ENCODE results near the gene KLK10.

The KLK10 gene

DNA sequence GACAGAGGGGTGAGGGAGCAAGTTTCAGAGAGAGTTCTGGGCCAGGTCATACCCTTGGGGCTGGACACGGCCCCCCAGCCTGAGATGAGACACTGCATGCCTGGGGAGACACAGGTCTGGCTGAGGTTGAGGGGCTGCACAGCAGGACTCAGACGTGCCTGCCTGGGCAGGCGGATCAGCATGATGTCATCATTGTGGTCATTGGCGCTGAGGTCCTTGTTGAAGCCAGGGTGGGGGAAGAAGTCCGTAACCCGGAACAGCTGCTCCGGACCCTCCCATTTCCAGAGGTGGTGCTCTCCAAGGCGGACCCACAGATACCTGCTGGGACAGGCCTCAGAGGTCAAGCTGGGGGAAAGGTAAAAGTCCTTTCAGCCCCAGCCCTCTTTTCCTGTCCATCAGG is 13.1 kb downstream of the KLK10 start:
- TF ChIP-seq SPI1 (IDR thresholded peaks at IDR 0.05; ENCODE audit: low read depth, low read length) (no peak), POLR2A (IDR thresholded peaks at IDR 0.05; ENCODE audit: low read depth, low read length) (no peak), POLR2AphosphoS5 (IDR thresholded peaks at IDR 0.05; ENCODE audit: low read depth, low read length) (no peak), PAX5 (IDR thresholded peaks at IDR 0.05; ENCODE audit: insufficient read depth, low read length, severe bottlenecking) (no peak), POU2F2 (IDR thresholded peaks at IDR 0.05; ENCODE audit: low read depth, low read length) (no peak), TAF1 (IDR thresholded peaks at IDR 0.05; ENCODE audit: low read depth, low read length) (no peak)
- DNase-seq (ENCODE audit: insufficient read length, low spot score) (no peak), FAIRE-seq (no peak)

DNA sequence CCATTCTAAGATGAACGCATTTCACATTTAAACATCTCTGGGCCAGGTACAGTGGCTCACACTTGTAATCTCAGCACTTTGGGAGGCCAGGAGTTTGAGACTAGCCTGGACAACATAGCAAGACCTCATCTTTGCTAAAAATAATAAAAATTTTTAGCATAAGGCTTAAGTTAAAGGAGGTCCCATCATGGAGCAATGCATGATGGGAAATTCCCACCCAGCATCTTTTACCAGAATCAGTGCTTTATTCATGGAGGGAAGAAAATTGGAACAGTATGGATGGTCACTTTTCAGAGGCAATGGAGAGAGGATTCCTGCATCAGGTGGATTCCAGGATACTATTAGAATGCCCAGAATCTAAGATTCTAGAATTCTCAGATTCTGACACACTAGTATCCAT is 14.3 kb downstream of the KLK10 start:
- FAIRE-seq, result no peak
- no peak for TF ChIP-seq SPI1 (IDR thresholded peaks at IDR 0.05; ENCODE audit: low read depth, low read length)
- no peak for TF ChIP-seq TAF1 (IDR thresholded peaks at IDR 0.05; ENCODE audit: low read depth, low read length)
- no peak for TF ChIP-seq POLR2AphosphoS5 (IDR thresholded peaks at IDR 0.05; ENCODE audit: low read depth, low read length)
- no peak for TF ChIP-seq PAX5 (IDR thresholded peaks at IDR 0.05; ENCODE audit: insufficient read depth, low read length, severe bottlenecking)
- no peak for TF ChIP-seq POLR2A (IDR thresholded peaks at IDR 0.05; ENCODE audit: low read depth, low read length)
- no peak for TF ChIP-seq POU2F2 (IDR thresholded peaks at IDR 0.05; ENCODE audit: low read depth, low read length)

DNA sequence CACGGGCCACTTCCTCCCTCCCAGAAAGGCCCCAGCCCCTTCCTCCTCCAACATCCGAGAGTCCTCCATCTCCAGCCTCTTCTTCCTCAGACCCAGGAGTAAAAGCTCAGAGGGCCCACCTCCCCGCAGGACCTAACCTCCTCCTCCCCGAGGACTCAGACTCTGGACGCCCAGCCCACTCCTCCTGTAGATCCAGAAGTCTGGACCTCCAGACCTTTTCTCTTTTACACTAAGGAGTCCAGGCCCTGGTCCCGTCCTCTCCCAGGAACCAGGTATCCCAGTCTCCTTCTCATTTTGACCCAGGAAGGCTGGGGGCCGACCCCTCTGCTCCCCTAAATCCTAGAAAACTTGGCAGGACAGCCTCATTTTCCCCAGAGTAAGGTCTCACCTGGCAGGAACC is 16.2 kb downstream of the KLK10 start:
- FAIRE-seq, result no peak
- no peak for TF ChIP-seq PAX5 (IDR thresholded peaks at IDR 0.05; ENCODE audit: insufficient read depth, low read length, severe bottlenecking)
- no peak for TF ChIP-seq POLR2AphosphoS5 (IDR thresholded peaks at IDR 0.05; ENCODE audit: low read depth, low read length)
- no peak for TF ChIP-seq POLR2A (IDR thresholded peaks at IDR 0.05; ENCODE audit: low read depth, low read length)
- no peak for TF ChIP-seq TAF1 (IDR thresholded peaks at IDR 0.05; ENCODE audit: low read depth, low read length)
- no peak for TF ChIP-seq SPI1 (IDR thresholded peaks at IDR 0.05; ENCODE audit: low read depth, low read length)
- TF ChIP-seq POU2F2 (IDR thresholded peaks at IDR 0.05; ENCODE audit: low read depth, low read length), result no peak
- DNase-seq (ENCODE audit: insufficient read length, low spot score), result no peak

More for the DNA sequence above, 14.3 kb downstream of the KLK10 start:
- no peak for DNase-seq (ENCODE audit: insufficient read length, low spot score)

DNA sequence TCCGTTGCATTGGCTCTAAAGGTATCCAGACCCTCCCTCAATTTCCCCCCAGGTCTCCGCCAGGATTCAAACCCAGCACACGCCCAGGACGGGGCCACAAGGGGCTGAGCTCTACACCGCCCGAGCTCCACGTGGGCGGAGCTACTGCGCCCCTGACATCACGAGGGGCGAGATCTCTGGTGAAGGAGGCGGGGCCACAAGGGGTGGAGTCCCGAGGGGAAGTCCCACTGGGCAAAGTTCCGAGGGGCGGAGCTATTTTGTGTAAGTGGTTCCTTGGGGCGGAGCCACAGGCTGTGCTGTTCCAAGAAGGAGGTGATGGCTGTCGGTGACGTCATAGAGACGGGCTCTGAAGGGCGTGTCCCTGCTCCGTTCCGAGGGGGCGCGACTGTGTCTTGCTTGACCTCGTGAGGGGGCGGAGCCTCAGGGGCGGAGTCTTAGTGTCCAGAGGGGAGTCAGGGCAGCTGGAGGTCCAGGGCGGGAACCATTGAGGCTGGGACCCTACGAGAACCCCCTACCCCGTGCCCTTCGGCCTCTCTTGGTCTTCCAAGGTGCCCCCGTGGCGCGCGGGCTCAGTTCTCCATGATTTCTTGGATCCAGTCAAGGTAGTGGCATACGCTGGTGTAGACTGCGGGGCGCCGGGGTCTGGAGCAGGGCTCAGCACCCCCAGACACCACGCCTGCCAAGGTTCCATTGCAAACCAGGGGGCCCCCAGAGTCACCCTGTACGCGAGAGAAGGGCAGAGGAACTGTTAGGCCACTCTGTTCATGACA is 16.8 kb downstream of the KLK10 start:
- FAIRE-seq (no peak), DNase-seq (ENCODE audit: insufficient read length, low spot score) (no peak)
- TF ChIP-seq SPI1 (IDR thresholded peaks at IDR 0.05; ENCODE audit: low read depth, low read length) (no peak), POLR2AphosphoS5 (IDR thresholded peaks at IDR 0.05; ENCODE audit: low read depth, low read length) (no peak), TAF1 (IDR thresholded peaks at IDR 0.05; ENCODE audit: low read depth, low read length) (no peak), PAX5 (IDR thresholded peaks at IDR 0.05; ENCODE audit: insufficient read depth, low read length, severe bottlenecking) (no peak)

DNA sequence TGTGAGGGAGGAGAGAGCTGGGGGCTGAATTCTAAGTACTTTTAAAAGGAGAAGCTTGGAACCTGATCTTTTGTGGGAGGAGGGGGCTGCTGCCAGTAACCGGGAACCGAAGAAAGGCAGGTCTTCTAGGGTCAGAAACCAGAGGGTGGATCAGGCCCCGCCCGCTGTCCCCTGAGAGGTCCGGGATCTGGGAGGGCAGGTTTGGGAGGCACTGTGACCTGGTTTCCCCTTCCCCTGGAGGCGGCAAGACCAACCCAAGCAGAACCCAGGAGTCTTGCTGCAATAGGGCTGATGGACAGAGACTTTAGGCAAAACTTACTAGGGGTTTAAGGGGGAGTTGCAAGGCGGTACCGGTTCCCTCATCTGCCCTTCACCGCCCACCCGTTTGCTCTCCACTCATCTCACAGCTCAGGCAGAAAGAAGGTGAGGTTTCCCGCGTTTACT is 17.4 kb downstream of the KLK10 start:
- TF ChIP-seq POU2F2 (IDR thresholded peaks at IDR 0.05; ENCODE audit: low read depth, low read length) (no peak), TAF1 (IDR thresholded peaks at IDR 0.05; ENCODE audit: low read depth, low read length) (no peak), POLR2AphosphoS5 (IDR thresholded peaks at IDR 0.05; ENCODE audit: low read depth, low read length) (no peak), PAX5 (IDR thresholded peaks at IDR 0.05; ENCODE audit: insufficient read depth, low read length, severe bottlenecking) (no peak), SPI1 (IDR thresholded peaks at IDR 0.05; ENCODE audit: low read depth, low read length) (no peak)
- FAIRE-seq, result no peak
- DNase-seq (ENCODE audit: insufficient read length, low spot score), result no peak

DNA sequence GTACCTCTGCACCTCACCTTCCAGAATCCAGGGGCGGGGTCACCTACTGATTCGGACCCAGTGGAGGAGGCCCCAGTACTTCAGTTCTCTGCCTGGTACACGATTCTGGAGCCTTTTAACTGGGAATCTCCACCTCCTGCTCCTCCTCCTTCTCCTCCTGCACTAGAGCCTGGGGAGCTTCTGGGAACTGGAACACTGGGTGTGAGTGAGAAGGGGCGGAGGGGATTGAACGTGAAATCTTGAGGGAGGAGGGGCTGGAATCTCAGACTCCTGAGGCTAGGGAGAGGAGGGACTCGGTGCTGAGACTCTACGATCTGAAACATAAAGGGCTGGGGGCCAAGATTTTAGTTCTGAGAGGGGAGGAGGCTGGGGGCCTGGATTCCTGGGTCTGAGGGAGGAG is 18.0 kb downstream of the KLK10 start, which contains the start of gene KLK8:
KLK8 (minus strand) TSS at position 90 of the 400 bp plus-strand sequence. CDS start 437 bp downstream, outside the sequence.
- FAIRE-seq, result no peak
- no peak for TF ChIP-seq TAF1 (IDR thresholded peaks at IDR 0.05; ENCODE audit: low read depth, low read length)
- TF ChIP-seq PAX5 (IDR thresholded peaks at IDR 0.05; ENCODE audit: insufficient read depth, low read length, severe bottlenecking), result no peak
- TF ChIP-seq POLR2A (IDR thresholded peaks at IDR 0.05; ENCODE audit: low read depth, low read length), result no peak
- TF ChIP-seq SPI1 (IDR thresholded peaks at IDR 0.05; ENCODE audit: low read depth, low read length), result no peak
- TF ChIP-seq POU2F2 (IDR thresholded peaks at IDR 0.05; ENCODE audit: low read depth, low read length), result no peak
- no peak for TF ChIP-seq POLR2AphosphoS5 (IDR thresholded peaks at IDR 0.05; ENCODE audit: low read depth, low read length)
- DNase-seq (ENCODE audit: insufficient read length, low spot score), result no peak

DNA sequence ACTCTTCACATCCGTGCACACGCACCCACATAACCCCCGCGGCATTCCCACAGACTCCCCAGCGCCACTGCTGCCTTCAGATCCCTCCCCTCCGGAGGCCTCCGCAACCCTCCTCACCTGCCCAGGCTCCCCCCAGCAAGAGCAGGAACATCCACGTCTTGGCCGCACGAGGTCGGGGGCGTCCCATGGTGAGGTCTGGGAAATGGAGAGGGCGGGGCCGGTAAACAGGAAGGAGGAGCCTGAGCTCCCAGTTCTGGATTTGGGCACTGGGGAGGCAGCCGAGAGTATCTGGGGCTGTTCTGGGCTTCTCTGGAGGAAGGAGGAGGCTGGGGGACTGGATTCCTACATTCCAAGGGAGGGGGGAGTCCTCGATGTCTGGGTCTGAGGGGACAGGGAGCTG is 18.5 kb downstream of the KLK10 start:
- DNase-seq (ENCODE audit: insufficient read length, low spot score), result no peak
- FAIRE-seq, result no peak
- no peak for TF ChIP-seq PAX5 (IDR thresholded peaks at IDR 0.05; ENCODE audit: insufficient read depth, low read length, severe bottlenecking)
- no peak for TF ChIP-seq POLR2A (IDR thresholded peaks at IDR 0.05; ENCODE audit: low read depth, low read length)
- TF ChIP-seq TAF1 (IDR thresholded peaks at IDR 0.05; ENCODE audit: low read depth, low read length), result no peak
- TF ChIP-seq SPI1 (IDR thresholded peaks at IDR 0.05; ENCODE audit: low read depth, low read length), result no peak
- no peak for TF ChIP-seq POU2F2 (IDR thresholded peaks at IDR 0.05; ENCODE audit: low read depth, low read length)
- TF ChIP-seq POLR2AphosphoS5 (IDR thresholded peaks at IDR 0.05; ENCODE audit: low read depth, low read length), result no peak

DNA sequence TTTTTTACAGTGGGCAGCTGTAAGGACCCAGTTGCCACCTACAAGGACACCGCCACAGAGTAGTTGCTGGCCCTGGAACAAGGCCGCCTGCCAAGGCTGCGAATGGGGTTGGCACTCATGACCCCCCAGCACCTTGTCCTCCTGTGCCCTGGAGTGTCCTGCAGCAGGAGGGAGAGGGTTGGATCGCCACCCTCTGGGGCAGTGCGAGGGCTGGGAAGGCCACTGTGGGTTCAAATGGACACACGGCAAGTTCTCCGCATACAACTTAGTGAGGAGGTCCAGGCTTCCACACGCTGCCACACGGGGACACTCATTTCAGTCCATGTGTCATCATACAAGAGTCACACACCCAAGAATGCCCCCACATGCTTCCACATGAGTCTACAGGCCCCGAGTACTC is 19.1 kb downstream of the KLK10 start:
- no peak for FAIRE-seq
- no peak for DNase-seq (ENCODE audit: insufficient read length, low spot score)
- TF ChIP-seq SPI1 (IDR thresholded peaks at IDR 0.05; ENCODE audit: low read depth, low read length) (no peak), TAF1 (IDR thresholded peaks at IDR 0.05; ENCODE audit: low read depth, low read length) (no peak), PAX5 (IDR thresholded peaks at IDR 0.05; ENCODE audit: insufficient read depth, low read length, severe bottlenecking) (no peak), POU2F2 (IDR thresholded peaks at IDR 0.05; ENCODE audit: low read depth, low read length) (no peak)

DNA sequence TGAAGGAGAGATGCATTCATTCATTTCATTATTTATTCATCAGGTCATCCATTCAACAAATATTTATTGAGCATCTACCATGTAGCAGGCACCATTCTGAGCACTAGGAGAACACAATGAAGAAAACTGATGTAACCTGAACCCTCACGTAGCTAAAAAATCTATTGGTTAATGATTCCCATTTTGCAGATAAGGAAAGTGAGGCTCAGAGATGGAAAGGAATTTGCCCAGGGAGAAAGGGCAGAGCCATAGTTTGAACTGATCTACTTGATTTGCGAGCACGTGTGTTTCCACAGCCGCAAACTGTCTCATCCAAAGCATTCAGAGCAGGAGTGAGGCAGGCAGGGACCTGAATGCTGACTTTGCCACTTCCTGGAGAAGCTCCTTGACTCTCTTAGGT is 20.8 kb downstream of the KLK10 start:
- DNase-seq (ENCODE audit: insufficient read length, low spot score), result no peak
- TF ChIP-seq POU2F2 (IDR thresholded peaks at IDR 0.05; ENCODE audit: low read depth, low read length) (no peak), SPI1 (IDR thresholded peaks at IDR 0.05; ENCODE audit: low read depth, low read length) (no peak), POLR2A (IDR thresholded peaks at IDR 0.05; ENCODE audit: low read depth, low read length) (no peak), PAX5 (IDR thresholded peaks at IDR 0.05; ENCODE audit: insufficient read depth, low read length, severe bottlenecking) (no peak), TAF1 (IDR thresholded peaks at IDR 0.05; ENCODE audit: low read depth, low read length) (no peak), POLR2AphosphoS5 (IDR thresholded peaks at IDR 0.05; ENCODE audit: low read depth, low read length) (no peak)
- FAIRE-seq, result no peak
